GM23338 (cell line): ENCODE results near the gene CENPP. TPM values are rescaled to one million over a fixed set of nuclear protein-coding genes. Genes with fewer than 3 reads are reported as not detected.

ENCODE experiments used
- ATAC-seq: fragments of 200-7000 bp; cut with Tn5 transposase; 3 replicates; pipeline ENCODE4 v1.9.1; 2020
- DNase-seq: peaks from one replicate; pipeline ENCODE4 v3.0.0-alpha.2; 2015; ENCODE audit warnings: low spot score
- H2AFZ ChIP-seq: fragments of 200-600 bp; sonication (generic); 2 replicates; pipeline ENCODE4 v1.8.0; 2016; ENCODE audit warnings: antibody characterized with exemption, mild to moderate bottlenecking, moderate library complexity
- H3F3A ChIP-seq: fragments of 200-600 bp; sonication (generic); replicated peaks from 2 replicates; pipeline ENCODE4 v1.8.0; 2017; ENCODE audit warnings: antibody characterized with exemption, mixed run types, low read depth
- H3K27ac ChIP-seq: fragments of 200-600 bp; sonication (generic); 2 replicates; pipeline ENCODE4 v1.6.1; 2016; ENCODE audit warnings: low read depth
- H3K27me3 ChIP-seq: fragments of 200-600 bp; sonication (generic); 2 replicates; pipeline ENCODE4 v1.8.0; 2016; ENCODE audit warnings: mild to moderate bottlenecking, mixed run types, moderate library complexity; ENCODE audit not compliant: insufficient read depth
- H3K36me3 ChIP-seq: fragments of 200-600 bp; sonication (generic); 2 replicates; pipeline ENCODE4 v1.8.0; 2016; ENCODE audit warnings: mild to moderate bottlenecking; ENCODE audit not compliant: insufficient read depth
- H3K4me1 ChIP-seq: fragments of 200-600 bp; sonication (generic); 2 replicates; pipeline ENCODE4 v1.8.0; 2016; ENCODE audit warnings: mild to moderate bottlenecking, moderate library complexity; ENCODE audit not compliant: insufficient read depth
- H3K4me2 ChIP-seq: fragments of 200-600 bp; sonication (generic); 2 replicates; pipeline ENCODE4 v1.7.1; 2017; ENCODE audit warnings: mixed run types
- H3K4me3 ChIP-seq: fragments of 200-600 bp; sonication (generic); 2 replicates; pipeline ENCODE4 v1.6.1; 2016; ENCODE audit warnings: mixed run types
- H3K79me2 ChIP-seq: fragments of 200-600 bp; sonication (generic); replicated peaks from 2 replicates; pipeline ENCODE4 v1.8.0; 2017; ENCODE audit warnings: mild to moderate bottlenecking; ENCODE audit not compliant: insufficient read depth
- H3K9me2 ChIP-seq: fragments of 200-600 bp; sonication (generic); 2 replicates; pipeline ENCODE4 v1.8.0; 2017; ENCODE audit not compliant: insufficient read depth
- H4K20me1 ChIP-seq: fragments of 200-600 bp; sonication (generic); replicated peaks from 2 replicates; pipeline ENCODE4 v1.8.0; 2017; ENCODE audit warnings: mild to moderate bottlenecking; ENCODE audit not compliant: insufficient read depth
- H3K27ac Mint-ChIP-seq: 2 replicates; pipeline ENCODE4 v1.8.0; 2020; ENCODE audit warnings: inconsistent platforms, mild to moderate bottlenecking, moderate library complexity, mixed read lengths
- H3K27me3 Mint-ChIP-seq: 3 replicates; pipeline ENCODE4 v1.8.0; 2022; ENCODE audit warnings: low read depth, mild to moderate bottlenecking, moderate library complexity, mixed read lengths, inconsistent platforms; ENCODE audit not compliant: insufficient read depth, poor library complexity
- H3K36me3 Mint-ChIP-seq: 3 replicates; pipeline ENCODE4 v1.8.0; 2021; ENCODE audit warnings: low read depth, mild to moderate bottlenecking, inconsistent platforms, moderate library complexity, mixed read lengths
- H3K4me1 Mint-ChIP-seq: 3 replicates; pipeline ENCODE4 v1.8.0; 2020; ENCODE audit warnings: mild to moderate bottlenecking, inconsistent platforms, mixed read lengths
- H3K4me3 Mint-ChIP-seq: 3 replicates; pipeline ENCODE4 v1.8.0; 2021; ENCODE audit warnings: moderate library complexity, mild to moderate bottlenecking, inconsistent platforms, mixed read lengths
- H3K9me3 Mint-ChIP-seq: 3 replicates; pipeline ENCODE4 v1.8.0; 2020; ENCODE audit warnings: moderate library complexity, mild to moderate bottlenecking, inconsistent platforms, mixed read lengths
- CREB1 ChIP-seq: fragments of 250-450 bp; sonication (Bioruptor Pico); IDR thresholded peaks from 2 replicates; pipeline ENCODE4 v1.5.0; 2020; ENCODE audit warnings: low read depth, mild to moderate bottlenecking, moderate library complexity
- ETS1 ChIP-seq: IDR thresholded peaks from 2 replicates; pipeline ENCODE4 v1.6.1; 2016; ENCODE audit warnings: antibody characterized with exemption
- EZH2 ChIP-seq: fragments of 200-600 bp; sonication (generic); IDR thresholded peaks from one replicate; pipeline ENCODE4 v1.8.0; 2017; ENCODE audit warnings: antibody characterized with exemption, mild to moderate bottlenecking, low read depth; ENCODE audit not compliant: unreplicated experiment
- EZH2phosphoT487 ChIP-seq: fragments of 200-600 bp; sonication (generic); IDR thresholded peaks from one replicate; pipeline ENCODE4 v1.8.1; 2018; ENCODE audit warnings: antibody characterized with exemption; ENCODE audit not compliant: unreplicated experiment
- JUNB ChIP-seq: IDR thresholded peaks from one replicate; pipeline ENCODE4 v1.6.1; 2016; ENCODE audit warnings: antibody characterized with exemption; ENCODE audit not compliant: unreplicated experiment
- NANOG ChIP-seq: IDR thresholded peaks from 2 replicates; pipeline ENCODE4 v1.6.1; 2016; ENCODE audit warnings: antibody characterized with exemption, borderline replicate concordance
- POLR2AphosphoS5 ChIP-seq: IDR thresholded peaks from 2 replicates; pipeline ENCODE4 v1.6.1; 2016; ENCODE audit warnings: antibody characterized with exemption, low read depth
- REST ChIP-seq: IDR thresholded peaks from one replicate; pipeline ENCODE4 v1.6.1; 2018; ENCODE audit warnings: antibody characterized with exemption; ENCODE audit not compliant: unreplicated experiment
- STAT1 ChIP-seq: IDR thresholded peaks from one replicate; pipeline ENCODE4 v1.6.1; 2016; ENCODE audit warnings: antibody characterized with exemption; ENCODE audit not compliant: unreplicated experiment
- ZNF114 ChIP-seq: fragments of 250-450 bp; sonication (Bioruptor Pico); IDR thresholded peaks from 2 replicates; pipeline ENCODE4 v1.5.0; 2020; ENCODE audit warnings: mild to moderate bottlenecking, moderate library complexity
- ZNF331 ChIP-seq: fragments of 250-450 bp; sonication (Bioruptor Pico); IDR thresholded peaks from 2 replicates; pipeline ENCODE4 v1.5.0; 2020; ENCODE audit warnings: low read depth, mild to moderate bottlenecking, moderate library complexity
- ZNF462 ChIP-seq: fragments of 250-450 bp; sonication (Bioruptor Pico); IDR thresholded peaks from 2 replicates; pipeline ENCODE4 v1.5.0; 2020; ENCODE audit warnings: mild to moderate bottlenecking, moderate library complexity
- polyA plus RNA-seq: library from polyadenylated mRNA; unstranded; fragments of >200 nt; fragmentation: Nextera tagmentation; extraction: Ambion mirVana; gene quantifications from 2 replicates; pipeline ENCODE4 v1.2.1, GENCODE V29; 2016
- total RNA-seq: library from RNA; depleted of rRNA; stranded (reverse); fragments of >200 nt; shearing (Covaris generic); gene quantifications from 2 replicates; pipeline ENCODE4 v1.2.3, GENCODE V29; 2014

Gene CENPP
- total and polyA plus RNA-seq, 2 experiments from 2014 or later = 11.0 to 12.6 TPM

GRCh38 chr9:92397853-92398252 is 72.1 kb downstream of the CENPP start:
- no peak overlapping the region for H3K27ac ChIP-seq
- ATAC-seq (no peak), DNase-seq (no peak)
- H4K20me1 ChIP-seq = no peaks in the 10 kb centered on the region
- H3K27me3 Mint-ChIP-seq = no peaks in the 10 kb centered on the region
- H3K4me1 ChIP-seq = no peaks in the 10 kb centered on the region
- H3K36me3 ChIP-seq = no peaks in the 10 kb centered on the region
- H3K9me2 ChIP-seq = no peaks in the 10 kb centered on the region
- H3K36me3 Mint-ChIP-seq = no peaks in the 10 kb centered on the region; the same call in 2 of the 3 replicates
- H2AFZ ChIP-seq = no peak overlapping the region
- H3K27me3 ChIP-seq = no peaks in the 10 kb centered on the region
- H3K4me3 ChIP-seq = no peak overlapping the region
- no peaks in the 10 kb centered on the region for H3F3A ChIP-seq
- no peak for TF ChIP-seq REST
- no peak for TF ChIP-seq EZH2phosphoT487
- TF ChIP-seq ETS1 = no peak
- TF ChIP-seq ZNF114 (CRISPR knock-in tag) = no peak
- TF ChIP-seq POLR2AphosphoS5 = no peak
- TF ChIP-seq EZH2 = no peak
- no peak for TF ChIP-seq NANOG
- TF ChIP-seq STAT1 = no peak
- no peak for TF ChIP-seq ZNF462
- TF ChIP-seq ZNF331 (CRISPR knock-in tag) = no peak
- no peak for TF ChIP-seq JUNB
- TF ChIP-seq CREB1 = no peak
- H3K9me3 Mint-ChIP-seq = no peaks in the 10 kb centered on the region; the same call in 2 of the 3 replicates
- no peak overlapping the region for H3K27ac Mint-ChIP-seq
- H3K4me2 ChIP-seq = no peak overlapping the region
- H3K4me3 Mint-ChIP-seq = no peak overlapping the region
- H3K4me1 Mint-ChIP-seq = no peaks in the 10 kb centered on the region
- no peaks in the 10 kb centered on the region for H3K79me2 ChIP-seq
